WERI-Rb-1 (cell line): Measurements from ENCODE around the gene BOD1L2.

ENCODE experiments used
- DNase-seq: peaks from one replicate; pipeline ENCODE4 v3.0.0-alpha.2; 2020
- H3K27ac ChIP-seq: fragments of 250-450 bp; sonication (Bioruptor Pico); 2 replicates; pipeline ENCODE4 v1.5.1; 2020; ENCODE audit warnings: mild to moderate bottlenecking, moderate library complexity
- H3K27me3 ChIP-seq: fragments of 250-450 bp; sonication (Bioruptor Pico); 2 replicates; pipeline ENCODE4 v1.5.1; 2021; ENCODE audit warnings: mild to moderate bottlenecking, low read depth, moderate library complexity; ENCODE audit not compliant: insufficient read depth, severe bottlenecking
- H3K36me3 ChIP-seq: fragments of 250-450 bp; sonication (Bioruptor Pico); 2 replicates; pipeline ENCODE4 v1.5.1; 2020; ENCODE audit warnings: mild to moderate bottlenecking, moderate library complexity
- H3K4me3 ChIP-seq: 2 replicates; pipeline ENCODE4 v1.5.1; 2011; ENCODE audit warnings: low read depth, mild to moderate bottlenecking, control low read depth, low read length
- H3K9me3 ChIP-seq: fragments of 250-450 bp; sonication (Bioruptor Pico); 2 replicates; pipeline ENCODE4 v1.5.1; 2021; ENCODE audit warnings: mild to moderate bottlenecking, moderate library complexity; ENCODE audit not compliant: severe bottlenecking
- CTCF ChIP-seq: IDR thresholded peaks from 2 replicates; pipeline ENCODE4 v1.5.1; 2011; ENCODE audit warnings: low read depth, mild to moderate bottlenecking, control low read depth, inconsistent platforms, low read length

The BOD1L2 gene

DNA sequence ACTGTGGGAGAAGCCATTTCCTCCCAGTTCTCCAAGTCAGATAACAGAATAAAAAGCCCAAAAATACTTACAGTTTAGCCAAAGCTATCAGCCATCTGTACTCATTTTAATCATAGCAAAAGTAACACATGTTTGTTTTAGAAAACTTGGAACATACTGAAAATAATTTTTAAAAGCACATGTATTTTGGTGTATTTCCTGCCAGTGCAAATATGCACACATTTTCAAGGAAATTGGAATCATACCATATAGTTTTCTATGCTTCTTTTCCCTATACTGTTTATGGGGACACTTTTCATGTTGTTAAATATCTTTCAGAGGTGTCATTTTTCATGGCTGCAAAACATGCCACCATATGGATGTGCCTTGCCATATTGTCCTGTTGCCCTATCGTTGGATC is 51.2 kb downstream of the BOD1L2 start:
- no peak for DNase-seq
- Histone ChIP-seq H3K9me3 (no peaks in the 10 kb centered on the region), H3K27ac (no peak overlapping the region), H3K4me3 (no peak overlapping the region), H3K36me3 (no peaks in the 10 kb centered on the region), H3K27me3 (no peaks in the 10 kb centered on the region)
- TF ChIP-seq CTCF: no peak
